H1 (cell line): ENCODE measurements around the gene TSR3. TPM values are rescaled to one million over a fixed set of nuclear protein-coding genes. Genes with fewer than 3 reads are reported as not detected.

Experiments used
- CTCF ChIA-PET: fragments of 300-600 bp; sonication (Branson Sonifier 250); formaldehyde crosslinking; loops from one replicate; lab custom pipeline; 2021; ENCODE audit not compliant: partially characterized antibody; lab: Charles Lee
- POLR2A ChIA-PET: fragments of 300-600 bp; sonication (Branson Sonifier 250); formaldehyde crosslinking; loops from one replicate; lab custom pipeline; 2021; ENCODE audit warnings: inconsistent platforms; ENCODE audit not compliant: partially characterized antibody; lab: Charles Lee
- DNase-seq, 2 experiments: peaks; one replicate each; pipeline versions ENCODE4 v3.0.0 to v3.0.0-alpha.2; 2010 to 2022; ENCODE audit warnings: low spot score in 2 of 2, low read depth in 1 of 2, mixed read lengths in 1 of 2
- FAIRE-seq: peaks from 2 replicates; lab custom pipeline; 2011; peaks lifted over from hg19 to GRCh38; lab: Jason Lieb, UNC
- H2AFZ ChIP-seq: 2 replicates; pipeline ENCODE4 v1.8.1; 2012; ENCODE audit warnings: low read length, inconsistent platforms
- H2AK5ac ChIP-seq: 2 replicates; pipeline ENCODE4 v1.6.1; 2013; ENCODE audit warnings: low read depth, low read length
- H2BK120ac ChIP-seq: replicated peaks from 2 replicates; pipeline ENCODE3; 2013; ENCODE audit warnings: low read depth, low read length, inconsistent platforms
- H2BK12ac ChIP-seq: 2 replicates; pipeline ENCODE4 v1.6.1; 2013; ENCODE audit warnings: low read depth, low read length
- H2BK15ac ChIP-seq: 2 replicates; pipeline ENCODE4 v1.6.1; 2013; ENCODE audit warnings: low read length
- H2BK20ac ChIP-seq: 2 replicates; pipeline ENCODE4 v1.6.1; 2013; ENCODE audit warnings: low read length
- H2BK5ac ChIP-seq: 2 replicates; pipeline ENCODE4 v1.6.1; 2013; ENCODE audit warnings: low read depth, low read length
- H3K14ac ChIP-seq: 2 replicates; pipeline ENCODE4 v1.6.1; 2013; ENCODE audit warnings: inconsistent platforms; ENCODE audit not compliant: insufficient read length
- H3K18ac ChIP-seq: 2 replicates; pipeline ENCODE4 v1.6.1; 2013; ENCODE audit warnings: low read length; ENCODE audit errors: extremely low read depth
- H3K23ac ChIP-seq: 2 replicates; pipeline ENCODE4 v1.6.1; 2013; ENCODE audit warnings: inconsistent platforms; ENCODE audit not compliant: insufficient read length
- H3K23me2 ChIP-seq: 2 replicates; pipeline ENCODE4 v1.6.1; 2013; ENCODE audit warnings: low read depth, low read length
- H3K27ac ChIP-seq: 2 replicates; pipeline ENCODE4 v1.6.1; 2011; ENCODE audit warnings: low read depth, low read length, inconsistent platforms
- H3K27me3 ChIP-seq, 4 experiments: replicated peaks in 1 of 4; 1 replicate in 1 of 4; 2 replicates in 3 of 4; pipeline versions ENCODE4 v1.6.1 to v1.8.1; 2011 to 2013; ENCODE audit warnings: low read length in 3 of 4, mild to moderate bottlenecking in 3 of 4, inconsistent platforms in 2 of 4, mixed read lengths in 2 of 4, moderate library complexity in 1 of 4; ENCODE audit not compliant: control insufficient read depth in 3 of 4, insufficient read depth in 3 of 4; ENCODE audit errors: extremely low read depth in 1 of 4
- H3K36me3 ChIP-seq, 4 experiments: 2 replicates each; pipeline versions ENCODE4 v1.6.1 to v1.8.1; 2011 to 2013; ENCODE audit warnings: mild to moderate bottlenecking in 4 of 4, low read length in 3 of 4, moderate library complexity in 2 of 4, control low read depth in 1 of 4, inconsistent platforms in 1 of 4; ENCODE audit not compliant: insufficient read depth in 4 of 4, control insufficient read depth in 2 of 4
- H3K4ac ChIP-seq: replicated peaks from 2 replicates; pipeline ENCODE3; 2013; ENCODE audit warnings: low read length, low read depth, mixed read lengths, inconsistent platforms; ENCODE audit not compliant: insufficient read length
- H3K4me1 ChIP-seq, 4 experiments: replicated peaks in 1 of 4; 1 replicate in 1 of 4; 2 replicates in 3 of 4; pipeline versions ENCODE4 v1.6.1 to v1.8.1; 2011 to 2013; ENCODE audit warnings: low read length in 3 of 4, inconsistent platforms in 2 of 4, mixed read lengths in 1 of 4; ENCODE audit not compliant: insufficient read depth in 4 of 4, control insufficient read depth in 3 of 4
- H3K4me2 ChIP-seq, 2 experiments: 2 replicates each; pipeline versions ENCODE4 v1.6.1 to v1.8.1; 2011 to 2013; ENCODE audit warnings: low read depth in 2 of 2, low read length in 2 of 2, control low read depth in 1 of 2, inconsistent platforms in 1 of 2, mild to moderate bottlenecking in 1 of 2; ENCODE audit not compliant: insufficient read depth in 1 of 2
- H3K4me3 ChIP-seq, 4 experiments: fragments of 200-600, 300-600 bp in 1 of 4; sonication (generic), shearing (Covaris generic), sonication (Bioruptor Twin) in 1 of 4; 2 replicates each; pipeline versions ENCODE4 v1.5.1 to v1.8.1; 2011 to 2016; ENCODE audit warnings: low read length in 4 of 4, low read depth in 3 of 4, control low read depth in 2 of 4, inconsistent platforms in 2 of 4, mild to moderate bottlenecking in 2 of 4, mixed read lengths in 1 of 4, moderate library complexity in 1 of 4; ENCODE audit not compliant: insufficient read depth in 2 of 4; ENCODE audit errors: extremely low read depth in 1 of 4
- H3K56ac ChIP-seq: replicated peaks from 2 replicates; pipeline ENCODE3; 2013; ENCODE audit warnings: low read depth, mild to moderate bottlenecking, mixed read lengths, low read length, inconsistent platforms; ENCODE audit not compliant: insufficient read length
- H3K79me1 ChIP-seq: 2 replicates; pipeline ENCODE4 v1.6.1; 2013; ENCODE audit warnings: low read depth, low read length, control low read depth
- H3K79me2 ChIP-seq, 2 experiments: 2 replicates each; pipeline versions ENCODE4 v1.6.1 to v1.8.1; 2012 to 2013; ENCODE audit warnings: low read length in 2 of 2, mild to moderate bottlenecking in 2 of 2, inconsistent platforms in 1 of 2; ENCODE audit not compliant: insufficient read depth in 2 of 2, control insufficient read depth in 1 of 2
- H3K9ac ChIP-seq, 4 experiments: replicated peaks in 1 of 4; 1 replicate in 1 of 4; 2 replicates in 3 of 4; pipeline versions ENCODE4 v1.6.1 to v1.8.1; 2011 to 2013; ENCODE audit warnings: low read depth in 3 of 4, low read length in 3 of 4, control low read depth in 2 of 4, mild to moderate bottlenecking in 2 of 4, moderate library complexity in 2 of 4, inconsistent platforms in 1 of 4; ENCODE audit errors: extremely low read depth in 1 of 4
- H3K9me3 ChIP-seq, 2 experiments: 2 replicates each; pipeline versions ENCODE4 v1.6.1 to v1.8.1; 2012 to 2013; ENCODE audit warnings: mild to moderate bottlenecking in 2 of 2, moderate library complexity in 2 of 2, control low read depth in 1 of 2, inconsistent platforms in 1 of 2, low read depth in 1 of 2, low read length in 1 of 2, mixed read lengths in 1 of 2; ENCODE audit not compliant: insufficient read depth in 2 of 2
- H4K20me1 ChIP-seq, 2 experiments: replicated peaks in 1 of 2; 2 replicates each; pipeline versions ENCODE3 to v1.8.1; 2011 to 2013; ENCODE audit warnings: inconsistent platforms in 2 of 2, low read length in 2 of 2, mild to moderate bottlenecking in 1 of 2; ENCODE audit not compliant: insufficient read depth in 2 of 2, control insufficient read depth in 1 of 2
- H4K5ac ChIP-seq: 2 replicates; pipeline ENCODE4 v1.6.1; 2013; ENCODE audit warnings: low read length, low read depth, mixed read lengths, inconsistent platforms; ENCODE audit not compliant: insufficient read length
- H4K8ac ChIP-seq: 2 replicates; pipeline ENCODE4 v1.8.0; 2013; ENCODE audit warnings: mild to moderate bottlenecking, moderate library complexity, low read length, inconsistent platforms; ENCODE audit not compliant: insufficient read depth; ENCODE audit errors: extremely low read depth
- H4K91ac ChIP-seq: replicated peaks from 2 replicates; pipeline ENCODE3; 2013; ENCODE audit warnings: low read length, mixed read lengths, inconsistent platforms; ENCODE audit not compliant: insufficient read length
- ATF2 ChIP-seq: IDR thresholded peaks from 2 replicates; pipeline ENCODE4 v1.6.1; 2012; ENCODE audit warnings: low read length, inconsistent platforms
- BRCA1 ChIP-seq: IDR thresholded peaks from 2 replicates; pipeline ENCODE4 v1.6.1; 2012; ENCODE audit warnings: low read depth, low read length, improper control_type of control experiment
- RXRA ChIP-seq: IDR thresholded peaks from 2 replicates; pipeline ENCODE4 v1.6.1; 2011; ENCODE audit warnings: low read depth, mild to moderate bottlenecking, low read length, moderate library complexity; ENCODE audit not compliant: insufficient read depth
- TBP ChIP-seq: IDR thresholded peaks from 2 replicates; pipeline ENCODE4 v1.6.1; 2011; ENCODE audit warnings: low read depth, low read length, improper control_type of control experiment
- WGBS, 2 experiments: shearing (Covaris generic) in 1 of 2; methylation state at CpG; one replicate each; pipeline versions ENCODE4 v1.1.6 to v1.1.7; 2013 to 2015; ENCODE audit warnings: low lambda C conversion rate in 2 of 2, mixed read lengths in 2 of 2, inconsistent platforms in 1 of 2, low coverage in 1 of 2, missing lambda C conversion rate in 1 of 2; ENCODE audit not compliant: insufficient replicate concordance in 2 of 2, insufficient coverage in 1 of 2, insufficient read length in 1 of 2; ENCODE audit errors: extremely low coverage in 1 of 2, missing lambda C conversion rate in 1 of 2; 5-methylcytosine and 5-hydroxymethylcytosine counted together
- polyA plus RNA-seq, 7 experiments: library from polyadenylated mRNA; depleted of rRNA in 3 of 7; stranded (reverse) in 5 of 7; unstranded in 2 of 7; fragments of >200 nt in 5 of 7; fragments of 200-250 nt in 2 of 7; gene quantifications; 1 replicate in 5 of 7; 2 replicates in 1 of 7; 4 replicates in 1 of 7; pipeline versions ENCODE4 v1.2.1 to v1.2.3, GENCODE V29; 2011 to 2013; ENCODE audit warnings: missing spikeins in 2 of 7, mixed read lengths in 2 of 7
- total RNA-seq: library from RNA; stranded (reverse); fragmentation: NEBNext Ultra II Directional; extraction: Animal tissue kit (Norgen Biotek cat#: 25700); gene quantifications from 2 replicates; pipeline ENCODE4 v1.2.1, GENCODE V29; 2021

TSR3 gene
- total and polyA plus RNA-seq, 2 of the 8 experiments (the other 6 are each of a cell fraction or from before 2014, with no cell fraction given), result 43.1 to 52.3 TPM

GRCh38 chr16:1320658-1321240, 30.9 kb downstream of the TSR3 start:
- Histone ChIP-seq H2AFZ (no peak overlapping the region), H3K4me3 (no peak overlapping the region), H3K79me2 (peaks cover 0 to 19% of the 10 kb centered on the region in 2 experiments; a peak in 2 of 4 replicates), H4K20me1 (peaks cover 23 to 34% of the 10 kb centered on the region in 2 experiments), H3K23me2 (no peaks in the 10 kb centered on the region), H2BK12ac (no peak overlapping the region), H4K5ac (no peak overlapping the region), H3K56ac (no peak overlapping the region), H2BK20ac (no peak overlapping the region), H3K79me1 (peaks cover 13% of the 10 kb centered on the region), H4K8ac (no peak overlapping the region), H3K4me2 (no peak overlapping the region), H3K9ac (no peak overlapping the region), H3K18ac (no peak overlapping the region), H2BK120ac (no peak overlapping the region), H3K36me3 (peaks cover 52 to 79% (median 68%) of the 10 kb centered on the region in 4 experiments), H2BK5ac (no peak overlapping the region), H3K27me3 (no peaks in the 10 kb centered on the region), H3K14ac (no peak overlapping the region), H3K23ac (no peak overlapping the region), H4K91ac (no peak overlapping the region), H2BK15ac (no peak overlapping the region), H3K9me3 (no peaks in the 10 kb centered on the region), H3K27ac (no peak overlapping the region), H3K4me1 (no peaks in the 10 kb centered on the region; a peak in 1 of 7 replicates), H2AK5ac (no peak overlapping the region), H3K4ac (no peak overlapping the region)
- no peak for TF ChIP-seq BRCA1
- no peak for TF ChIP-seq ATF2
- TF ChIP-seq RXRA, result no peak
- no peak for TF ChIP-seq TBP
- 92% methylated on average over 14 of the region's 22 CpGs; no CpG with 5 or more reads in 1 of the 2 experiments for WGBS, 2 experiments
- DNase-seq (no peak), FAIRE-seq (no peak)
- CTCF ChIA-PET, result interaction anchor here (0.7 kb wide), 1 partner anchor 9 kb away, joined by 3 read pairs; no protein-coding TSS in a partner anchor
- POLR2A ChIA-PET, result interaction anchor here (1.0 to 1.4 kb wide), 3 partner anchors 9 to 43 kb away, joined by 3 to 5 read pairs (median 4); no protein-coding TSS in a partner anchor
